Measurements from ENCODE around the gene OR52E4.

OR52E4 gene

DNA sequence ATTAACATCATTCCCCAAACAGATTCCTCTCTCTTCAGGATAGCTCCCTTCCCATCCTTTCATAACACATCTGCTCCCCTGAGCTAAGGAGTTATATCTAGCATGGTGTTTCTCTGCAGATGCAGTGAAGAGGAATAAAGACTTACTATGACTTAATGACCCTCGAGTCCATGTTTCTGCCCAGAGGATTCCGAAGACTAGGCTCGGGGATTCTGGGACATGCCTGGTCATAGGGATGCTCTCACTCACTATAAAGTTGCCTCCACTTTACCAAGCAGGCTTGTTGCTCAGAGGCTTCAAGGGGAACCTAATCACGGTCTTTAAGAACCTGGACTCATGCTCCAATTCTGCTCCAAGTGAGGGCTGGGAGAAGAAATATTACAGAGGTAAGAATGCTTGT is at the start of gene OR52E4:
OR52E4 (plus strand) TSS at position 301 of the 400 bp plus-strand sequence. CDS start 3,664 bp downstream, outside the sequence.
- no peak for DNase-seq

DNA sequence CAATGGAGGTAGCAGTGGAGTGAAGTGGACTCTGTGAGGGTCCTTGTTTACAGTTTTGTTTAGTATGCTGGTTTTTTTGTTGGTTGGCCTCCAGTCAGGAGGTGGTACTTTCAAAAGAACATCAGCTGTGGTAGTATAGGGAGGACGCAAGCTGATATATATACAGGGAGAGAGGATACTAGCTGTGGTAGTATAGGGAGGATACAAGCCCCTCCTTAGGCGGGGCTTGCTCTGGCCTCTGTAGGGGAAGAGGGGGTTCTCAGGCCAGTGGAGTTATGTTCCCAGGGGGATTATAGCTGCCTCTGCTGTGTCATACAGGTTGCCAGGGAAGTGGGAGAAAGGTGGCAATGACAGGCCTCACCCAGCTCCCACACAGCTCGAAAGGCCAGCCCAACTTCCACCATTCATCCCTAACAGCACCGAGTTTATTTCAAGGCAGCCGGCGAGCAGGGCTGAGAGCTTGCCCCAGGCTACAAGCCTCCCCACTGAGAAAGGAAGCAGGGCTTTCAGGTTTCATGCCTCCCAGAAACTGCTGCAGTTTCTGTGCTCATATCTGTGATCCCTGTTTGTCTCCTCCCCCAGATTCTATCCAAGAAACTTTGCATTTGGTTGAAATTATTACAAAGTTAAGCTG is 49.1 kb upstream of the OR52E4 start:
- DNase-seq: no peak

DNA sequence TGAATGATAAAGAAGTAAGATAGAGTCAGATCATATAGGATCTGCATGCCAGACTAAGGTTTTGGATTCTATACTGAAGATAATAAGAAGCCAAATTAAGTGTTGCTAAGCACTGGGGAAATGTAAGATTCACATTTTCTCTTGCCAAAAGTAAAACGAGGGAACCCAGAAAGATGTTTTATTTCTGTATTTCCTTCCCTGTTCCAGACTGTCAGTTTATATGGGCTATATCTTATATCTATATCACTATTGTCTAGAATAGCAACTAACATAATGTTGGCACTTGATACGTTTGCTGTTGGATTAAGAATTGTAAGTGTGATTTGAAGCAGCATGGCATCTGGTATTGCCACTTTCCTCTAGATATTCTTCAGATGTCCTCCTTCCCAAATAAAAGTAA is 47.0 kb upstream of the OR52E4 start:
- DNase-seq: no peak

DNA sequence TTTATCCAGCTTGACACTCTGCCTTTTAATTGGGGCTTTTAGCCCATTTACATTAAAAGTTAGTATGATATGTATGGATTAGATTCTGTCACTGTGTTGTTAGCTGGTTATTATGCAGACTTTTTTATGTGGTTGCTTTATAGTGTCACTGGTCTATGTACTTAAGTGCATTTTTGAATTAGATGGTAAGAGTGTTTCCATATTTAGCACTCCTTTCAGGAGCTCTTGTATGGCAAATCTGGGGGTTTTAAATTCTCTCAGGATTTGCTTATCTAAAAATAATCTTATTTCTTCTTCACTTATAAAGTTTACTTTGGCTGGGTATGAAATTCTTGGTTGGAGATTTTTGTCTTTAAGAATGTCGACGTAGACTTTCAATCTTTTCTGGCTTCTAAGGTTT is 42.7 kb upstream of the OR52E4 start:
- no peak for DNase-seq

DNA sequence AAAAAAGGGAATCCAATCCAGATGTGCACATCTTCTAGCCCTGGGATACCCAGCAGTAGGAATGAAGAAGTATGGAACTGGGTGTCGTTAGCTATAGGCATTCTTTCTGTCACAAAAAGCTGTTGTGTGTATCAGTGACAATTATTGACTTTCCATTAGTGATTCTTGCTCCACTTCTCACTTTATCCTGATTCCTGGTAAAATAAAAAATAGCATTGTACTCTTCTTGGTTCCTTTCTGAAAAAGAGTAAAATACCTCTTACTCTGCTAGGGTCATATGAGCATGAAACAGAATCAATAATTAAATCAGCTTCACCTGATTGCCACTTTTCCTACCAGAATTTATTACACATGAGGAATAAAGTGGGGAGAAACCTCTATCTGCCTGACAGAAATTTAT is 38.6 kb upstream of the OR52E4 start, which contains the start of gene OR52E6:
OR52E6 (minus strand) TSS at position 101 of the 400 bp plus-strand sequence; CDS start at position 101, 0 bp downstream.
- no peak for DNase-seq

DNA sequence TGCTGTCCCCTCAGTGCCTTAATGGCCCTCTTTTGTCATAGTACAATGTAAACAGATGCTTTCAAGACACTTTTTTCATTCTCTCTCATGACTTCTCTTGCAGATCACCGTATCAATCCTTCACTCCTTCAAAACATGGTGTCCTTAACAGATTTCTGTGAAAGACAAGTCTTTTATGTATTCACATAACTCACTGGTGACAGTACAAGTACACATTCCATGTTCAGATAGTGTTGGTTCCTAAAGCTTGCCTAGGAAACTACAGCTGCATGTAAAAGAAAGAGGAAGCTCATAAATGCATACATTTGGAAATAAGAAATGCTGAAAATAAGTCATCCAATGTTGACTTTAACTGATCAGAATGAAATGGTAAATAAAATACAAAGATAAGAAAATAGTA is 33.7 kb upstream of the OR52E4 start:
- no peak for DNase-seq

DNA sequence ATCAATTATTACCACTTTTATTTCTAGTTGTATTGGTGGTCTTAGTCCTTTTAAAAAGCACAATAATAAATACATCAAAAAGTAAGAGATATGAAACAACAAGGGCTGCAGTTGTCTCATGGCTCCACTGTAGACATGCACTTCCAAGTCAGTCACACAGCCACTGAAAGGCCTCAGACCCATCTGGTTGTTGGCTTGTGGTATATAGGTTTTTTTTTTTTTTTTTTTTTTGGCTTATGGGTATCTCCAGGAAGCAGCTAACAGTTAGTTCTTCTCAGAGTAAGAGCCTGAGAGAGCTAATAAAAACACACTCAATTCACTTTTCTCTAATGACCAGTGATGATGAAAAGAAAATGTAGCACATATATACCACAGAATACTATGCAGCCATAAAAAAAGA is 32.7 kb upstream of the OR52E4 start:
- no peak for DNase-seq

DNA sequence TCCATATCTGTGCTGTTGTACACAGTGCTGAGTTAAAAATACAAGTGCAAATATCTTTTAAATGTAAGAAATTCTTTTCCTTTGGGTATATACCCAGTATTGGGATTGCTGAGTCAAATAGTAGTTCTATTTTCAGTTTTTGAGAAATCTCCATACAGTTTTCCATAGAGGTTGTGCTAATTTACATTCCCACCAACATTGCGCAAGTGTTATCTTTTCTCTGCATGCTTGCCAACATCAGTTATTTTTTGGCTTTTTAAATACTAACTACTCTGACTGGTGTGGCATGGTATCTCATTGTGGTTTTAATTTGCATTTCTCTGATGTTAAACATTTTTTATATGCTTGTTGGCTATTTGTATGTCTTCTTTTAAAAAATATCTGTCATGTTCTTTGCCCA is 29.4 kb upstream of the OR52E4 start:
- no peak for DNase-seq

DNA sequence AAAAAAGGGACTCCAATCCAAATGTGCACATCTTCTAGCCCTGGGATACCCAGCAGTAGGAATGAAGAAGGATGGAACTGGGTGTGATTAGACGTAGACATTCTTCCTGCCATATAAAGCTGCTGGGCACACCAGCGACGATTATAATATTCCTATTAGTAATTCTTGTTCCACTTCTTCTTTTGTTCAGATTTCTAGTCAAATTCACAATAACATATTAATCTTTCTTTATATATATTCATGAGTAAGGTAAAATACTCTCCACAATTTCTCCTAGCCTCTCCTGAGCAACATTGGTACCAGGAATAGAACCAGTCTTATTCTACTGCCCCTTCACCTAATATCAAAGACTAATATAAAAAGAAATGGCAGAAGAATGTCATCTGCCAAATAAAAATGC is 22.8 kb upstream of the OR52E4 start, which contains the start of gene OR52E8:
OR52E8 (minus strand) TSS at position 101 of the 400 bp plus-strand sequence; CDS start at position 101, 0 bp downstream.
- no peak for DNase-seq

DNA sequence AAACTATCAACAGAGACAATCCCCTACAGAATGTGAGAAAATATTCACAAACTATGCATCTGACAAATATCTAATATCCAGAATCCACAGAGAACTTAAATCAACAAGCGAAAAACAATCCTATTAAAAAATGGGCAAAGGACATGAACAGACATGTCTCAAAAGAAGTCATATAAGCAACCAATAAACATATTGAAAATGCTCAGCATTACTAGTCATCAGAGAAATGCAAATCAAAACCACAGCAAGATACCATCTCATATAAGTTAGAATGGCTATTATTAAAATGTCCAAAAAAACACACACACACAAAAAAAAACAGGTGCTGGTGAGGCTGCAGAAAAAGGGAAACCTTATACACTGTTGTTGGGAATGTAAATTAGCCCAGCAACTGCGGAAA is 14.6 kb upstream of the OR52E4 start:
- DNase-seq: no peak

DNA sequence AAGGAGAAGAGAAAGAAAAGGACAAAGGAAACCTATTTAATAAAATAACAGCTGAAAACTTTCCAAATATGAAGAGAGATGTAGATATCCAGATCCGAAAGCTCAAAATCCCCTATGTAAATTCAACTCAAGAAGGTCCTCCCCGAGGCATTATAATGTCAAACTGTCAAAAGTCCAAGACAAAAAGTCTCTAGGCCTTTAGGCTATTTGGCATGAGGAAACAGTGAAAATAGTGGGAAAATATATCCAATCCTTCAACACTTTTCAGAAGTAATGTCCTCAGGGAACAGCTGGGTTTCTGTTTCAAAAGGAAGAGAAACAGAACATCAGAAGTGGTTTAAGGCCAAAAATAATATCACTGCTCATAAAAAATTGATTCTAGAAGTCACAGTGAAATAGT is 1.9 kb upstream of the OR52E4 start:
- no peak for DNase-seq

DNA sequence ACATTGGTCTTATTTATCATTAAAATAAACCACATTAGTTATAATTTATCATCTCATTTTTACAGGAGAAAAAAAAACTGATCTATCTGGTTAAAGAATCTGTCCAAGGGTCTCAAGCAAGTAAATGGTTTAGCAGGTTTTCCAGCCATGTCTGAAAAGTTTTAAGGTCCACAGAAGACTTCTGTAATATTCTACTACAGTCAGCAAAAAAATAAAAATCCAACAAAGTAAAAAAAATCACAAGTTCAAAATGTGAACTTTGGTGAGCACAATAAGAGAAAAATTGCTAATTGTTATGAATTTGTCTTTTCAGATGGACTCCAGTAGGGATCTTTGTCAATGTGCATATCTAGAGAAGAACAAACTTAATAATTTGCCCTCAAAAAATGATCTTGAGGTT is 1.3 kb downstream of the OR52E4 start:
- no peak for DNase-seq

DNA sequence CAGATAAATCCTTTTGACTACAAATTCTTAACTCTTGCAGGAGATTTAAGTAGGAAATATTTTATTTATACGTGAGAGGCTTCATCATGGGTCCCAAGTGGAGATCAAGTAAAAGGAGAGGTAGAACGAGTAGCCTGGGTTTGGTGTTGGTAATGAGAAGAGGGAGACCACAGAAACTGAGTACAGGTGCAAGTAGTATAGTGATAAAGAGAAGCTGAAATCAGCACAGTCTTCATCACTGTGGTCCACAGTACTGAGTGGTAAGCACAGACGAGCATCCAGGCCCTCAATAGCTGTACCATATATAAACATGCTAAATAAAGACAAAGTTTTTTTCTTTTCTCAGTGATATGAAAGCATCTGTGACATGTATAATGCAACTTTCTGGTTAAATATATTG is 6.7 kb downstream of the OR52E4 start:
- no peak for DNase-seq

DNA sequence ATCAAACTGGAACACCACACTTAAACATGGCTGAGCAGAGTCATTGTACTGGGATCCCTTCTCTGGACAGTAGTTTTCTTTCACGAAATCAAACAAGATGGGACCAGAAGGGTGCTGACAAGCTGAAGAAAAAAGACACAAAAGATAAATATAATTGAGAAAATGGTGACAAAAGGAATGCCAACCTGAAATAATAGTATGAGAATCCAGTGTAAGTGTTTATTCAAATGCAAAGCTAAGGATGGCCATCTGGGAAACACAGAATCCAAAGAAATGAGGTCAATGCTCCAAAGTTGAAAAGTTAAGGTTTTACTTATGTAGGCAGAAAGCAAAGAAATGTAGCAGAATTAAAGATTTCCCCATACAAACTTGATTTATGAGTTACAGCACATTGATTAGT is 7.2 kb downstream of the OR52E4 start:
- no peak for DNase-seq

DNA sequence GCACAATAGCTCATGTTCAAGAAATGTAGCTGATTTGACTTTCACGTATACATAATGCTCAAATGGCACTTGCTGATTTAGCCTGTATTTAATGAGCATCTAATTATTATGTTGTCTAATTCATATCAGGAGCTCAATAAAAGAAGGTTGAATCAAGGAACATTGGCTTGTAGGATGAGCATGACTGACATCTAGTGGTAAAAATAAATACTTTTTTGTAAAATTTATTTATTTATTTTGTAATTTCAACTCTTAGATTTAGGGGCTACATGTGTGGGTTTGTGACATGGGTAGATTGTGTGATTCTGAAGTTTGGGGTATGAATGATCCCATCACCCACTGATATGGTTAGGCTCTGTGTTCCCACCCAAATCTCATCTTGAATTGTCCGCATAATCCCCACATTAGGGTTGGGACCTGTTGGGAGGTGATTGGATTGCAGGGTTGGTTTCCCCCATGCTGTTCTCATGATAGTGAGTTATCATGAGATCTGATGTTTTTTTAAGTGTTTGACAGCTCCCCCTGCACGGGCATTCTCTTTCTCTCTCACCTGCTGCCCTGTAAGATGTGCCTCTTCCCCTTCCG is 10.9 kb downstream of the OR52E4 start:
- no peak for DNase-seq

DNA sequence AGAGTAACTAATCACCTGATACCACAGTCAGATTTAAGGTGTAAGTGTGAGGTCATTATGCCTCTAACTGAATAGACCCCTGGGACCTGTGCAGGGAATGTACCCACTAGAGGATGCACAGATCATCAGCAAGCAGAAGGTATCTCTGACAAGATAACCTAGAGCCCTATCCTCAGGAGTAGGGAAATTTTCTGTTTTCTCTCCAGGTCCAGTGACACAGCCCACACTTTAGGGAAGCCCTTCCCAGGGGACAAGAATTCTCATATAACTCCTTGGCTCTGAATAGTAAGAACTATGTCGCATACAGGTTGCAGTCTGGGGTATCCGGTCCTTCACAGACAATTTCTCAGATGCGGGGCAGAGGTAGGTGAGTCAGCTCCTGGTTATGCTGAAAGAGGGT is 12.5 kb downstream of the OR52E4 start, which contains the start of gene OR52E5:
OR52E5 (plus strand) TSS at position 301 of the 400 bp plus-strand sequence. CDS start 7,569 bp downstream, outside the sequence.
- no peak for DNase-seq

DNA sequence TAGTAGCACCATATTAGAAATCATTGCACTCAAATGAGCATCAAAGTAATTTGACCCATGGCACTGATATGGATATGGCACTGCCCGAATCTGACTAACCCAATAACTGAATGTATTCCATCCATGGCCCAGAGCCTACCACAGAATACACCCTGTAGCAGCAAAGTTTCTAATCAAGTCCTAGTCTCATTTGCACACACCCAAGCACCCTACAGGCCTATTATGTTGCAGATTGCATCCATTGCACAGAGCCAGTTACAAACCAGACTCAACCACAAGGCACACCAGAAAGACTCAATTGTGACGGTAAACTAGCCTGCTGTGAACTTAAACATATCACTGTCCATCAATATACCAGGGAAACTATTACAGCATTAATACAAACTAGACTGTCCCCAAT is 19.1 kb downstream of the OR52E4 start:
- no peak for DNase-seq

DNA sequence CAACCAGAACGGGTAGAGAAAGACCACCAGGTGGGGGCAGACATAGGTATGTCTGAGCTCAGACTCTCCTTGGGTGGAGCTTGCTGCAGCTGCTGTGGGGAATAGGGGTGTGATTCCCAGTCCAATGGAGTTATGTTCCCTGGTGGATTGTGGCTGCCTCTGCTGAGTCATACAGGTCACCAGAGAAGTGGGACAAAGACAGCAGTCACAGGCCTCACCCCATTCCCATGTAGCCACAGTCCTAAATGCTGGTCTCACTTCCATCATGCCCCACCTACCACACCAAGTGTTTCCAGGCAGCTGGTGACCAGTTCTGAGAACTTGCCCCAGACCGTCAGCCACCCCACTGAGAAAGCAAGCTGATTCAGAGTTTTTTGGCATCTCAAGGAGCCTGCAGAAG is 30.1 kb downstream of the OR52E4 start:
- no peak for DNase-seq

DNA sequence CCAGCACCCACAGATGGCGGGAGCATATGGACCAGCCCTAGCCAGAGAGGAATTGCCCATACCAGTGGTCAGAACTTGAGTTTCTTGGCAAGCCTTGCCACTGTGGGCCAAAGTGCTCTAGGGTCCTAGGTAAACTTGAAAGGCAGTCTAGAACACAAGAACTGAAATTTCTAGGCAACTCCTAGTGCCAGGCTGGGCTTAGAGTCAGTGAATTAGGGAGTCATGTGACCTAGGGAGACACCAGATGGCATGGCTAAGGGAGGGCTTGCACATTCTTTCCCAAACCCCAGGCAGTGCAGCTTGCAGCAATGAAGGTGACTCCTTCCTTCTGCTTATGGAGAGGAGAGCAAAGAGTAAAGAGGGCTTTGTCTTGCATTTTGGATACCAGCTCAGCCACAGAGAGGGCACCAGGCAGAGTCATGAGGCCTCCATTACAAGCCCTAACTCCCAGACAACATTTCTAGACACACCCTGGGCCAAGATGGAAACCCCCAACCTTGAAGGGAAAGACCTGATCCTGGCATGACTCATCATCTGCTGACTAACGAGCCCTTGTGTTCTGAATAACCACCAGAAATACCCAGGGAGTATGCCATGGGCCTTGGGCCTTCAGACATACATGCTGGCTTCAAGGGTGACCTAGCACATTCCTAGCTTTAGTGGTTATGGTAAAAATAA is 42.5 kb downstream of the OR52E4 start:
- no peak for DNase-seq

DNA sequence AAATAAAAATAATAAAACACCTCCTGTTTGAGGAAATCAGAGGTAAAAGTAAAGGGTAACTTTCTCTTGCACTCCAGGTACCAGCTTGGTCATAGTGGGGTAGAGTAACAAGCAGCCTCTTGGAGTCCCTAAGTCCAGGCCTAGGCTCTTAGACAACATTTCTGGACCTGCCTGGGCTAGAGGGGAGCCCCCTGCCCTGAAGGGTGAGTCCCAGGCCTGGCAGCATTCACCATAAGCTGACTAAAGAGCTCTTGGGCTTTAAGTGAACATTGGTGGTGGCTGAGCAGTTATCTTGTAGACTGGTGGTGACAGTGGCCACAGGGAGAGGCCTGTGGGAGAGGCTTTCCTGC is 43.0 kb downstream of the OR52E4 start:
- DNase-seq: no peak

DNA sequence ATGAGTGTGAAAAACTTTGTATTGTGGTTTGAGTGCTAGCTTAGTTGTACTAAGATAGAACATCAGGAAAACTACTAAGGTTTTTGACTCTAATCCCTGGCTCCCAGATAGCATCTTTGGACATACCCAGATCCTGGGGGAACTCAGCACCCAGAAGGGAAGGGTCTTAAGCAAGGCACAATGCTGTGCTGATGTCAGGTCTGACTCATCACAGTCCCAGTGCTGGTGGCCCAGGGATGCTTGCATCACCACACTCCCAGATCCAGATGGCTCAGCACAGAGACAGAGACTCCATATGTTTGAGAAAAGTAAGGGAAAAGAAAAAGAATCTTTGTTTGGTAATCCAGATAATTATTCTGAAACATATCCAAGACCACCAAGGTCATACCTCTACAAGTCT is 43.4 kb downstream of the OR52E4 start:
- no peak for DNase-seq

DNA sequence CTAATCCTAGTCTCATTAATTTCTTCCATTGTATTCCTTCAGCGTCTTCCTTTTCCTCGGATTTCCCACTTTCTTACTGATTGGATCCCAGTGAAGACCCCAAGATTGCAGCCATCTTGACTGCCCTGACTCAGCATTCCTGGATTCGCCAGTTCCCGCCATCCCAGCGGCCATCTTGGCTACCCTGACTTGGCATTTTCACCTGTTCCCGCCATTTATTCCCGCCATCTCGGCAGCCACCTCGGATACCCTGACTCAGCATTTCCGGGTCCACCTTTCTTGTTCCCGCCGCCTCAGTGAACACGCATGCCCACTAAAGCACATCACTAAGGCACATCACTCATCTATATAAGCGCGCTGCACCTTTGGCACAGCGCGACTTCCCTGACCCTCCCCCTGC is 47.8 kb downstream of the OR52E4 start:
- DNase-seq: no peak

DNA sequence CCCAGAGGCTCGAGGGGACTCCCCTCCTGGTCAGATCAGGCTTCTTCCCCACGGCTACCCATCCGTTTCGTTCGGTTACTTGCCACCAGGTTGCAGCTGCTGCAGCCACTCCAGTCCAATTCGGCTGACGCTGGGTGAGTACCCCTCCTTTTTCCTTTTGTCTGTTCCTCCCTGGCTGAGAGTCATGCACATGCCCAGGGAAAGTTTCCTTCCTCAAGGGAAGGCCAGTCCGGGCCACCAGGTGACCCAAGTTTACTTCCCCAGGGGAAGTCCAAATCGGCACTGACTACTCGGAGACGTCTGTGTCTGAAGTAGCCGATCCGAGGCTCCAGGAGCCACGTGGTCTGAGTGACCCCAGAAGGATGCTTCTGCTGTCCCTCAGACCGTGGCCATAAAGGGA is 48.4 kb downstream of the OR52E4 start:
- DNase-seq: no peak

Data from activated CD4-positive, alpha-beta T cell treated with anti-CD3 and anti-CD28 coated beads for 4 hours (primary cell).